ENCODE data around the gene RPAIN. TPM values are rescaled to one million over a fixed set of nuclear protein-coding genes. Genes with fewer than 3 reads are reported as not detected.
A peak's percentile ranks its signal among the peaks of the same experiment; 100 is the strongest.

The RPAIN gene
- total and polyA plus RNA-seq, 2 of the 8 experiments (the other 6 are each of a cell fraction or from before 2014, with no cell fraction given): 54.5 to 57.7 TPM

DNA sequence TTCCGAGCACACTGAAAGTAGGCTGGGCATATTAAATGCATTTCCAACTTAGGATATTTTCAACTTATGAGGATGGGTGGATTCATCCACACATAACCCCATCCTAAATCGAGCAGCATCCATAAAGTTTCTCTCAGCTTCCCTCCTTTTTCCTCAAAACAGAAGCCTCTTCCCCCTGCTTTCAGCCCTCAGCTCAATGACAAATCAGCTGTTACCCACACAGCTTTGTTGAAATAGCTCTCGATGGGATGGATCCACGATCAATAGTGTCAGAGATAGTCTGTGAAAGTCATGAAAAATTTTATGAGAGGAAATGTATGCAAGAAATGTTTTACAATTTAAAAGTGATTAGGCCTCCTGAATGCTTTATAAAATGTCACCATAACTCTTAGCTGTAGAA lies 46.3 kb downstream of the RPAIN start:
- no peak overlapping the region for H3K18ac ChIP-seq (ENCODE audit: extremely low read depth, low read length)
- H2AFZ ChIP-seq (ENCODE audit: low read length): no peak overlapping the region
- H3K23ac ChIP-seq (ENCODE audit: insufficient read length): no peak overlapping the region
- no peaks in the 10 kb centered on the region for H3K9me3 ChIP-seq (ENCODE audit: insufficient read depth in 2 of 2, low read depth in 1 of 2, low read length in 1 of 2)
- H3K27me3 ChIP-seq (replicated peaks in 1 of 4; ENCODE audit: control insufficient read depth in 3 of 4, extremely low read depth in 1 of 4, insufficient read depth in 3 of 4, low read length in 3 of 4): no peaks in the 10 kb centered on the region
- H2BK5ac ChIP-seq (ENCODE audit: low read depth, low read length): no peak overlapping the region
- peak overlapping the region in 1 of 4 experiments; percentile 100; a peak in 3 of 8 replicates for H3K4me3 ChIP-seq (ENCODE audit: extremely low read depth in 1 of 4, insufficient read depth in 2 of 4, low read depth in 3 of 4, low read length in 4 of 4)
- H2BK20ac ChIP-seq (ENCODE audit: low read length): no peak overlapping the region
- FAIRE-seq (no peak), DNase-seq (ENCODE audit: low read depth in 1 of 2, low spot score in 2 of 2) (no peak)
- H3K23me2 ChIP-seq (ENCODE audit: low read depth, low read length): peaks cover 2% of the 10 kb centered on the region; the same call in 1 of the 2 replicates
- POLR2A ChIA-PET (ENCODE audit: partially characterized antibody): interaction anchor here (1.0 to 4.1 kb wide), 11 partner anchors 9 to 58 kb away, joined by 3 to 19 read pairs (median 4); partner anchors contain the start of genes C1QBP, DERL2, MIS12 and NUP88
- H2BK15ac ChIP-seq (ENCODE audit: low read length): no peak overlapping the region
- H2AK5ac ChIP-seq (ENCODE audit: low read depth, low read length): no peak overlapping the region
- peaks cover 46 to 67% of the 10 kb centered on the region in 2 experiments for H3K79me2 ChIP-seq (ENCODE audit: control insufficient read depth in 1 of 2, insufficient read depth in 2 of 2, low read length in 2 of 2)
- H4K20me1 ChIP-seq (replicated peaks in 1 of 2; ENCODE audit: control insufficient read depth in 1 of 2, insufficient read depth in 2 of 2, low read length in 2 of 2): peaks cover 13 to 18% of the 10 kb centered on the region in 2 experiments
- 90% methylated on average over 4 of the region's 4 CpGs; no CpG with 5 or more reads in 1 of the 2 experiments for WGBS, 2 experiments (ENCODE audit: extremely low coverage in 1 of 2, insufficient coverage in 1 of 2, insufficient read length in 1 of 2, insufficient replicate concordance in 2 of 2, low coverage in 1 of 2, low lambda C conversion rate in 2 of 2, missing lambda C conversion rate in 1 of 2)
- H3K4me2 ChIP-seq (ENCODE audit: insufficient read depth in 1 of 2, low read depth in 2 of 2, low read length in 2 of 2): peak overlapping the region; percentile 89 to 91; a peak in 3 of 4 replicates
- no peak overlapping the region; a peak in 1 of 7 replicates for H3K9ac ChIP-seq (replicated peaks in 1 of 4; ENCODE audit: extremely low read depth in 1 of 4, low read depth in 3 of 4, low read length in 3 of 4)
- H3K36me3 ChIP-seq (ENCODE audit: control insufficient read depth in 2 of 4, insufficient read depth in 4 of 4, low read length in 3 of 4): peaks cover 0 to 9% (median 7%) of the 10 kb centered on the region in 4 experiments
- H3K56ac ChIP-seq (replicated peaks; ENCODE audit: insufficient read length, low read depth, low read length): no peak overlapping the region
- no peak overlapping the region for H3K14ac ChIP-seq (ENCODE audit: insufficient read length)
- CTCF ChIA-PET (ENCODE audit: partially characterized antibody): interaction anchor here (0.9 to 1.8 kb wide), 2 partner anchors 20 to 35 kb away, joined by 3 to 4 read pairs; partner anchors contain the start of gene DERL2
- H4K8ac ChIP-seq (ENCODE audit: extremely low read depth, insufficient read depth, low read length): no peak overlapping the region
- no peak overlapping the region for H3K27ac ChIP-seq (ENCODE audit: low read depth, low read length)
- peaks cover 0 to 9% (median 6%) of the 10 kb centered on the region in 4 experiments; a peak in 3 of 7 replicates for H3K4me1 ChIP-seq (replicated peaks in 1 of 4; ENCODE audit: control insufficient read depth in 3 of 4, insufficient read depth in 4 of 4, low read length in 3 of 4)
- H2BK12ac ChIP-seq (ENCODE audit: low read depth, low read length): no peak overlapping the region
- no peak overlapping the region for H4K91ac ChIP-seq (replicated peaks; ENCODE audit: insufficient read length, low read length)
- TF ChIP-seq TAF1 (IDR thresholded peaks at IDR 0.05; ENCODE audit: low read depth, low read length) (no peak), EP300 (IDR thresholded peaks at IDR 0.05; ENCODE audit: borderline replicate concordance in 1 of 2, low read depth in 2 of 2, low read length in 2 of 2) (no peak), NRF1 (IDR thresholded peaks at IDR 0.05; ENCODE audit: low read depth, low read length) (no peak), BACH1 (IDR thresholded peaks at IDR 0.05; ENCODE audit: low read length) (no peak), KDM1A (IDR thresholded peaks at IDR 0.05; ENCODE audit: borderline replicate concordance, low read length) (no peak), TEAD4 (IDR thresholded peaks at IDR 0.05; ENCODE audit: low read depth, low read length) (no peak)
- no peak overlapping the region for H3K4ac ChIP-seq (replicated peaks; ENCODE audit: insufficient read length, low read depth, low read length)
- H4K5ac ChIP-seq (ENCODE audit: insufficient read length, low read depth, low read length): no peak overlapping the region
- H2BK120ac ChIP-seq (replicated peaks; ENCODE audit: low read depth, low read length): no peak overlapping the region
- peaks cover 7% of the 10 kb centered on the region; the same call in 1 of the 2 replicates for H3K79me1 ChIP-seq (ENCODE audit: low read depth, low read length)

Data from H1 (cell line).